ELF-1 (cell line): ENCODE measurements around the gene TAOK1.
"Not testable (repeated sequence)": the region's sequence is repeated elsewhere in the genome, so short reads cannot be mapped to it uniquely, and the experiment has no call there.

Experiments
- DNase-seq: peaks from one replicate; pipeline ENCODE4 v3.0.0-alpha.2; 2016; ENCODE audit warnings: low read depth, low spot score

Gene TAOK1

GRCh38 chr17:29544066-29544465 lies 153.9 kb downstream of the TAOK1 start:
- no peak for DNase-seq

- no peak for DNase-seq
These were observed 155.9 kb downstream of the TAOK1 start for GRCh38 chr17:29546085-29546484.

- no peak for DNase-seq
These were observed 156.7 kb downstream of the TAOK1 start for GRCh38 chr17:29546830-29547229.

- no peak for DNase-seq
These were observed 159.2 kb downstream of the TAOK1 start for GRCh38 chr17:29549177-29549923.

- DNase-seq = no peak
These were observed 165.7 kb downstream of the TAOK1 start for GRCh38 chr17:29555840-29556239.

- no peak for DNase-seq
These were observed 167.0 kb downstream of the TAOK1 start for GRCh38 chr17:29557085-29557738.

GRCh38 chr17:29557739-29558116 lies 167.6 kb downstream of the TAOK1 start:
- no peak for DNase-seq

- not testable (repeated sequence) for DNase-seq
These were observed 168.0 kb downstream of the TAOK1 start for GRCh38 chr17:29558139-29558538.

GRCh38 chr17:29559640-29560039 lies 169.5 kb downstream of the TAOK1 start:
- no peak for DNase-seq

- DNase-seq = no peak
These were observed 170.2 kb downstream of the TAOK1 start for GRCh38 chr17:29560316-29560715.

GRCh38 chr17:29561554-29562517 lies 171.7 kb downstream of the TAOK1 start:
- DNase-seq = no peak

- DNase-seq = no peak
These were observed 172.5 kb downstream of the TAOK1 start for GRCh38 chr17:29562615-29563014.

- no peak for DNase-seq
These were observed 173.7 kb downstream of the TAOK1 start for GRCh38 chr17:29563816-29564215.

GRCh38 chr17:29565643-29566472 lies 175.7 kb downstream of the TAOK1 start:
- DNase-seq = peak; percentile 79

- DNase-seq = peak; percentile 57
These were observed 176.5 kb downstream of the TAOK1 start, which contains the start of gene ABHD15 for GRCh38 chr17:29566473-29567303. Gene ABHD15 (minus strand): TSS chr17:29567037. CDS start chr17:29566966, 71 bp downstream.

GRCh38 chr17:29567304-29567553 lies 177.1 kb downstream of the TAOK1 start:
- DNase-seq = no peak

- peak; percentile 75 for DNase-seq
These were observed 177.6 kb downstream of the TAOK1 start for GRCh38 chr17:29567554-29568330.

GRCh38 chr17:29568331-29569244 lies 178.4 kb downstream of the TAOK1 start, which contains the start of gene TP53I13:
Gene TP53I13 (plus strand): TSS chr17:29568701. CDS start chr17:29568759, 58 bp downstream.
- peak; percentile 73 for DNase-seq
